Stimulated activated CD8-positive, alpha-beta memory T cell treated with anti-CD3 and anti-CD28 coated beads, Interleukin-4, amount 100 ng/mL, for 24 hours (primary cell): ENCODE measurements around the gene HSD3B1.
"Not testable (repeated sequence)": the region's sequence is repeated elsewhere in the genome, so short reads cannot be mapped to it uniquely, and the experiment has no call there.

Source experiments
- DNase-seq: peaks from one replicate; pipeline ENCODE4 v3.0.0-alpha.2; 2020; ENCODE audit warnings: low read depth

The HSD3B1 gene

DNA sequence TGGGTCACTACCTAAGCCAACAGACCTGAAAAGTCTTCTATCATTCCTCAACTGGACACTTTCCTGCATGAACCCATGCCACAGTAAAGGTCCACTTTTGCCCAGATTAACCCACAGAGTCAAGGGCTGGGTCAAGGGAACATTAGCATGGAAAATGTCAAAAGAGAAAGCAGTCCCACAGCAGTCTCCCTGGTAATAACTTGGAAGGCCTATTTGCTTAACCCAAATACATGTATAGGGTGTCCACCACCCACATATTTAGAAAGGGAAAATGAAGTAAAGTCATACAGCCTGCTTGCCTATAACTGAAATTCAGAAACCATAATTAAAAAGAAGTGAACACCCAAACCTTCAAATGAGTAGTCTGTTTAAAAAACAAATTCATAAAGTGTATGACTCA, 16.1 kb upstream of the HSD3B1 start:
- no peak for DNase-seq

DNA sequence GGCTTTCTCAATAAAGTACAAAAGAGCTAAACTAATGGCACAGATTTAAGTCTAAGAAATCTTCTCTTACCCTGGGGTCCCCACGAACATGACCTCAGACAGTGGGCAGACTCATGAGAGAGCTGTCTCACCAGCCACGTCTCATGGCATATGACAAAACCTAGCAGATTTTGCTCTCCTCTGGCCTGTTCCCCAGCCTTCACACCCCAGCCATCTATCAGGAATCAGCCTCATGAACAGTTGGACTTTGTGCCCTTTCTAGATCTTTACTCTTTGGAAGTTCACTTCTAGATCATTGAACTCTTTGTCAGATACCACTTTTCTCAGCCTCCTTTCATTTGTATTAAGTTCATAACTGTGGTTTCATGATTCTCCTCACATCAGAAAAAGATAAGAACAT, 14.2 kb upstream of the HSD3B1 start:
- no peak for DNase-seq

DNA sequence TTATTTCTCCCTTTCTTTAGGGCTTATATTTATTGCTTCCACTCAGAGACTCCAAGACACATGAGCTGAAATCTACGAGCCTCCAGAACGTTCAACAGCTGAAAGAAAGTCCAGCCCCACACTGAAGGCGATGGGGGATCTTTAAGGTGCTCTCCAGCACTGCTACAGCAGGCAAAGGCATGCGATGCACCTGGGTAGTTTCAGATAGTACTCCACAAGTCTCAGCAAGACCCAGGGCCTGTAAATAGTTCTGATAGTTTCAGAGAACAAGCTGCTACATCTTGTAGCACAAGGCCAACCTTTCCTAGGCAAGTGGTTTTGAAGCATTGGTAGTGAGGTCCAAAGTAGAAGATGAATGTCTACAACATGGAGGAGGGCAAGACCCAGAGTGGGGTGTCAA, 2.2 kb upstream of the HSD3B1 start:
- no peak for DNase-seq

DNA sequence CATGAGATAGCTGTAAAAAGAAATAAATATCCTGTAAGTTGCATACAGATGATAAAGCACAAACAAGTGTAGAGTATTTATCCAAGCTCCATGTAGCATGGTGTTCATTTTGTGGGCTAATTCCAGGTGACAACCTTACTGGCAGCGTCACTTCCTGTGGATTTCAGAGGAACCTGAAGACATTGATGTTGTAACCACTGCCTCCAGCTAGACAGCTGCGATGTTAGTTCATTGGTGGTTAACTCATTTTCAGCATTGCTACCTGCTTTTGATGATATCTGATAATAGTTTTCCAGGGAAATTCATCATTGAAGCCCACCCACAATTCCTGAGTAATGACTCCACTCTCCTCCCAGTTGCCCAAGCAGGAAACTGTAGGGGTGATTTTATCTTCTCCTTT, 3.0 kb downstream of the HSD3B1 start:
- DNase-seq, result no peak

DNA sequence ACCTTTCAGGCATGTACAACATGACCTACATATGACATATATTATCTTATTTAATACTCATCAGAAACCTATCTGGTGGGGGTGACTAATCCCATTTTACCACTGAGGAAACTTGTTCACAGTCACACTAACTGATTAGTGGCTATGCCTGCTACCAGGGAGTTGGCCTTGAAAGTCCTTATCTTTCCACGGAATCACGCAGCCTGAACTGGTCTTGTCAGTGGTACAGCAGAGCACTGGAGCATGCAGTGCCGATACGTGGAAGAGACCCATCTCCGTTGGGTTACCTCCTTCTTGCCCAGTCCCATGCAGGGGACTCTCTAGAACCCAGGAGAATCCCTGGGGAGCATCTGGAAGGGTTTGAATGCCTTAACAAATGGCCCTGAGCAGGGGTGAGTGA, 8.2 kb downstream of the HSD3B1 start:
- DNase-seq, result no peak

DNA sequence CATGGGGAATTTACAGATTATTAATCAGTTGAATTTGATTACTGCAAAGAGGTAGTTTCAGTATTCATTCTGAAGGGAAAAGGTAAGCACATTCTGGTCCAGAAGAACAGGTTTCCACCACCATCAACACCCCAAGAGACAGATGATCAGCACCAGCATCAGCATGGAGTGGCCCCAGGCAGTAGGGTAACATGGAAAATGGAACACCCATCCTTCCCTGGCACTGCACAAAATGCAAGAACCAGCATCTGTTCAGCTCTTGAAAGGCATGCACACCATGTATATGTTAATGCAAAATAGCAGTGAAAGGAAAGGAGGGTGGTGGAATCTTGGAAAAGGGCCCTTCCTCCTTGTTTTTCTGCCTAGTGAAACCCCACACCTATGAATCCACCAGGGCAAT, 9.2 kb downstream of the HSD3B1 start:
- DNase-seq, result no peak

DNA sequence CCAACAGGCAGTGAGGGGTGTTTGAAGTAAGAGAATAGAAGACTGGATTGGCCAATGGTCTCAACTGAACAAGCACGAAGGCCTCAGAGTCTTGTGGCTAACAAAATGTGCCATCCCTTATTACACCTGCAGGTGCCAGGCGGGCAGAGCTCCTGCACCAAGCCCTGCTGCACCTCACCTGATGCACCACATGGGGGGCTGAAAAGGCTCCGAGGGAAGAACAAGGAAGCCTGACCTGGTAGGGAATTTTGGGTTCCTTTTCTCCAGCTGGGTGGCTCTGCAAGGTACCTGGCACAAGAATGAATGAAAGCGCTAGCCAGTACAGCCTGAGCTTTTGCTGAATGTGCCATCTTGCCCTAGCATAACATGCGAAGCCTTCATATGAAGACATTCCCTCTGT, 9.7 kb downstream of the HSD3B1 start:
- no peak for DNase-seq

DNA sequence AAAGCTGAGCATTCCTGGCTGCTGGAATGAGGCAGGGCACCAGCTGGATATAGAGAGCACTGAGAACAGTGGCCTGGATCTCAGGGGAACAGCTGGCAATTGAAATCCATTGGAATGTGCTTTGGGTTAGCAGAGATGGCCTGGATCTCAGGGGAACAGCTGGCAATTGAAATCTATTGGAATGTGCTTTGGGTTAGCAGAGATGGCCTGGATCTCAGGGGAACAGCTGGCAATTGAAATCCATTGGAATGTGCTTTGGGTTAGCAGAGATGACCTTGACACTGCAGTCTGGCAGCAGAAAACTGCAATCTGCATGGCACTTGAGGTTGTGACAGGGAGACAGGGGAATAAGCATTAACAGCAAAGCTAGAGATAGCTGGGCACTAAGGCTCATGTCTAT, 10.7 kb downstream of the HSD3B1 start:
- DNase-seq, result not testable (repeated sequence)

DNA sequence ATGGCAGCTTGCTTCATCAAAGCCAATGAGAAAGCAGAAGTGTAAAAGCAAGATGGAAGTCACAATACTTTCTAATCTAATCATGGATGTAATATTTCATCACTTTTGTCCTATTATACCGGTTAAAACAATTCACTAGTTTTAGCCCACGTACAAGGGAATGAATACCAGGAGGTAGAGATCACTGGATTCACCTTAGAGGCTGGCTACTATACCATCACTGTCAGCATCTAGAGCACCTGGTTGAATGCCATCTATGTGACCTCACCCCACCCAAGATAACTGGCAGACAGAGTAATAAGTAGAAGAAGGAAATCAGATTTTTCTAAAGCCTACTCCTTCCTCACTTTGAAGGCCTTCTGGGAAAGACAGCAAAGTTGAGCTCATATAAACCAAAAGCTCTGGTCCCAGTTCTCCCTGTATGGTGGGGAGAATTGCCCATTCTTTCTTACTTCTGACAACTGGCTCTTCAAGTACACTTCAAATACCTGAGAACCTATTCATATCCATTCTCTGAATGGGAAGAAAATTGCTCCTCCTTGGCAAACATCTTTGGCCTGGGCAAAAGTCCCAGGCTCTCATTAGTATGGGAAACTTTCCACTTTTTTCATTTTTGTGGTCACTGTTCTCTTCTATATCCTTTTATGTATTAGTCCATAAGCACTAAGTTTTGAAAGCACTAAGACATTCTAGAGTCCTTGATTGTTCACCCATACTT, 24.8 kb downstream of the HSD3B1 start:
- no peak for DNase-seq

DNA sequence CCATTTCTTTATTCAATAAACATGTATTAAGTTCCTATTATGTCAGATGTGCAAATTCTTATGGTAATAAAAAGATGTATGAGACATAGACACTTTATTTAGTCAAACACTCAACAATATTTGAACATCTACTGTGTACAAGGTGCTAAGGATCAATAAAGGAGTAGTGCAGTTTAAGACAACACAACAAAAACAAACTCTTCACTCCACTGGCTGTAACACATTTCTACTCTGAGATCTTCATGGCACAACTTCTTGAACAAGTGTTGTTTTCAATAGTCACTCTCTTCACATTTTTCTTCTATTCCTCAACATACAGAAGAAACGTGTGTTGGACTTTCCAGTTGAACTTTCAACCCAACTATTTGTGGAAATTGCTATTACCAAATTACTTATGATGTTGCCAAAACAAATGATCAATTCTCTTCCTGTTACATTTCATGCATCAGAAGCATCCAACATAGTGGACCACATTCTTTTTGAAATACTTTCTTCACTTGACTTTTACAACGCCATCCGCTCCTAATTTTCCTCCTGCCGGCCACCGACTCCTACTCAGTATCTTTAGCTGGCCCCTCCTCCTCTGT, 25.4 kb downstream of the HSD3B1 start:
- no peak for DNase-seq

DNA sequence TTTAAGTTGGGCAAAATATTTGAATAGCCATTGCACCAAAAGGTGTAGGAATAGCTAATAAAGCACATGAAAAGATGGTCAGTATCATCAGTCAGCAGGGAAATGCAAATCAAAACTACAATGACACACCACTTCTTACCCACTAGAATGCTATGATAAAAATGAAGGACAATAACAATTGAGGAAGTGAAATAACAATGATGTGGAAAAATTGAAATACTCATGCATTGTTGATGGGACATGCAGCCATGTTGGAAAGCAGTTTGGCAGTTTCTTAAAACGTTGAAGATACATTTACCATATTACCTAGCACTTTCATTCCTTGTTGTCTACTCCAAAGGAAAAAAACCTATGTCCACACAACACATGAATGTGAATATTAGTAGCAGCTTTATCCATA, 28.4 kb downstream of the HSD3B1 start:
- DNase-seq, result no peak

DNA sequence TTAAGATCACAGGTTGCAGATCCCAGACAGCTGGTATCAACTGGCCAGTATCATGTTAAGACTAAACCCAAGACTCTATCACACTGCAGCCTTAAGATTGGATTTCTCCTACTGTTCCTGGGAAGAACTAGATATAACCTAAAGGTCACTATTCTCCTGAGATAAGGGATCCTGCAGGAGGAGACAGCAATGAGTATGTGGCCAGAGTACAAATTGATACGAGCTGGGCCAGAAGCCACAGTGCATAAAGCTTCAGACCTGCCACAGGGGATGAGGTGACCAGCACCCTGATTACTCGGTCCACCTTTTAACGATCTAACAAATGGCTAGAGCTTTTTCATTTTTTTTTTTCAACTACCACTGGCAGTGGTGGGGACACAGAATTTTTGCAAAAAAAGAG, 31.0 kb downstream of the HSD3B1 start:
- DNase-seq, result no peak

DNA sequence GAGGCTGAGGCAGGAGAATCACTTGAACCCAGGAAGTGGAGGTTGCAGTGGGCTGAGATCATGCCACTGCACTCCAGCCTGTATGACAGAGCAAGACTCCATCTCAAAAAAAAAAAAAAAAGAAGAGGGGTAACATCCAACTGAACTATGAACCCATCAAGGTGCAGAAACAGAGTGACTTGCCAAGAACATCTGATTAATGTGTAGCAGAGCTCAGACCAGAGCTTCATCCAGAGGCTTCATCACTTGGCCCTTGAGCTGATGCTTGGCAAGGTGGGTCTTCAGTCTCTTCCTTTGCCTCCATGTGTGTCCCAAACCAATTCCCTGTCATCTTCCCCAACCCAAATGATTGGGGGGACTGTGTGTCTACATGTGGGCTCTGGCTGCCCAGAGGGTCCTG, 32.6 kb downstream of the HSD3B1 start:
- DNase-seq, result no peak

DNA sequence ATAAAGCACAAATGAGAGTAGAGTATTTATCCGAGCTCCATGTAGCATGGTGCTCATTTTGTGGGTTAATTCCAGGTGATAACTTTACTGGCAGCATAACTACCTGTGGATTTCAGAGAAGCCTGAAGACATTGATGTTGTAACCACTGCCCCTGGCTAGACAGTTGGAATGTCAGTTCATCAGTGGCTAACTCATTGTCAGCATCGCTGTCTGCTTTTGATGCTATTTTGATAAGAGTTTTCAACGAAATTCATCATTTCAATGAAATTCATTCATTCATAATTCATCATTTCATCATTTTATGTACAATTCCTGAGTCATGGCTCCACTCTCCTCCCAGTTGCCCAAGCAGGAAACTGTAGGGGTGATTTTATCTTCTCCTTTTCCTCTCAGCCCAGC, 34.4 kb downstream of the HSD3B1 start:
- no peak for DNase-seq

DNA sequence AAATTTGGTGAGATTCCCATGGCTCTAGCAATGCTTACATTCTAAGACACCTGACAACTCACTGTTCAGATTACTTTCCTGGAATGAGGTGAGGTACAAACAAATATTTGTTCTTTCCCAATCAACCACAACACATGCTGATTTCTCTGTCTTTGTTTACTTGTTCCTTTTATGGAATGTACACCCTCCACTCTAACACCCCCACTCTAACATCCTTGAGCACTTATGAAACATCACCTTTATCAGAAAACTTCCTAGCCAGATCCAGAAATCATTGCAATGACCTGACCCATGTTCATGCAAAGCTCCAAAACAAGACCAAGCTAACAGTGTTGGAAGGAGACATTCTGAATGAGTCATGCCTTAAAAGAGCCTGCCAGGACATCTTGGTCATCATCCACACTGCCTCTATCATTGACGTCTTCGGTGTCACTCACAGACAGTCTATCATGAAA, 35.5 kb downstream of the HSD3B1 start:
- DNase-seq, result no peak

DNA sequence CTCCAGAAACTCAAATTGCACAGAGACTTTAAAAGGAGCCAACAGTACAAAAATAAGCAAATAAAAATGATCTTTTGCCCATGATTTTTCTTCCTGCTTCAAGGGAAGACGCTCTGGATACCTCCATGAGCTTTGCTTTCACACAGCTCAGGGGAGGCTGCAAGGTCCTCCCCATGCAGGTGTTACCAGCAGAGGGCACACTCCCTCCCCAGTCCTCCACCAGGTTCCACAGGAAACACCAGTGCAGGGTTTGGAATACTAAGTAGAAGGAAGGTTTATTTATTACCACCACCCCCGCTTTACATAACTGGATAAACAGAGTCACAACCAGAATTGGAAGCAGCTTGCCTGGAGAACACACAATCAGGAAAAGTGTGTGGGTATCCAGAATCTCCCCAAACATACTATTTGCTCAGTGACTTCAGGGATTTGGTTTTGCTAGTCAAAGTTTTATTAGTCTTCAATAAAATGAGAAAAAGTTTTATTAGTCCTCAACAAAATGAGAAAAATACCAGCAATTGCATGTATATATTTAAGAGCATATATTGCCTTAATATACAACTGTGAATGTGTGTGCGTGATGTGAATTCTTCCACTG, 37.3 kb downstream of the HSD3B1 start:
- no peak for DNase-seq

DNA sequence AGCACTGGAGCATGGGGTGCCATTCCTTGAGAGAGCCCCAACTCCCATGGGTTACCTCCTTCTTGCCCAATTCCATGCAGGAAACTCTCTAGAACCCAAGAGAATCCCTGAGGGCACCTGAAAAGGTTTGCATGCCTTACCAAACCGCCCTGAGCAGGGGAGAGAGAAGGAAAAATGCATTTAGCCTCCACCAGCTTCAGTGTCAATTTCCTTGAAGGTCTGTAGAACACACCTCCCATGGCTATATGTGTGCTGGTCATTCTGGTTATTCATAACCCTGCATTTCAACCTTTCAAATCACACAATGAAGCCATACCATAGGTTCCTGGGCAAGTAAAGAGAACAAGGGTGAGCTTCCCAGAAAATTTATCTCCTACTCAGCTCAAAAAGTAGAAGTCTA, 39.6 kb downstream of the HSD3B1 start:
- DNase-seq, result no peak

DNA sequence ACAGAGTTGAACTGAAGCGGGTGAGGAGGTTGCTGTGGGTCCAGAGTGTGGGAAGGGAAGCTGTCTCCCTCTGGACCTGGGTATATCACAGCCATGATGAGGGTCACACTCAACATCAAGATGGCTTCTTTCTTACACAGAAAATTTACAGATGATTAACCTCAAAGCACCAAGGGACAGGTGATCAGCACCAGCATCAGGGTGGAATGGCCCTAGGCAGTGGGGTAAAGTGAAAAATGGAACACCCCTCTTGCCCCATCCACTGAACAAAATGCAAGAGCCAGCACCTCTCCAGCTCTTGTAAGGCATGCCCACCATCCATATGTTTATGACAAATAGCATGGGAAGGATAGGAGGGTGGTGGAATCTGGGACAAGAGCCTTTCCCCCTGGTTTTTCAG, 40.3 kb downstream of the HSD3B1 start:
- no peak for DNase-seq

DNA sequence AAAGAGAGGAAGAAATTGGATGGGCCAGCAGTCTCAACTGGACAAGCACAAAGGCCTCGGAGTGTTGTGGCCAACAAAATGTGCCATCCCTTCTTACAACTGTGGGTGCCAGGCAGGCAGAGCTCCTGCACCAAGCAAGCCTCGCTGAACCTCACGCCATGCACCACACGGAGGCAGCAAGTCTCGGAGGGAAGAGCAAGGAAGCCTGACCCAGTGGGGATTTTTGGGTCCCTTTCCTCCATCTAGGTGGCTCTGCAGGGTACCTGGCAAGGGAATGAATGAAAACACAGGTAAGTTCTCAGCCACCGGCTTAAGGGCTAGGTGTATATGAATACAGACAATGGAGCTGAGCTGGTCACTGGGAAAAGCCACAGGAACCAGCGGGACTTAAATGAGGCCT, 40.8 kb downstream of the HSD3B1 start:
- no peak for DNase-seq

DNA sequence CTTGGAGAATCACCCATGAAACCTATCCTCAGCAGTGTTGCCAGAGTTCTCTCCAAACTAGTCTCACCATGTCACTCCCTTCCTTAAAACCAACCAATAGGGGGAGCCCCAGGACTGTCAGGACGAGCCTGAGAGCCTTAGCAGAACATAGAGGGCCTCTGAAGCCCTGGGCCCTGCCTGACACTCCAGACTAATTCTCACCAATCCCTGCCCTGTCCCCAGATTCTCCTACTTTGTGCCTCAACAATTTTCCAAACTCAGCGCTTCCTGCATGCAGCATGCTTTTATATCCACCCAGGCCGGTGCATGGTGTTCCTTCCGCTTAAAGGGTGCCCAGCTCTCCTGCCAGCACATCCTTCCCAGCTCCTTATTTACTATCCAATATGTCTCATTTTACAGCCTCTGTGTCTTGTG, 42.7 kb downstream of the HSD3B1 start:
- no peak for DNase-seq

DNA sequence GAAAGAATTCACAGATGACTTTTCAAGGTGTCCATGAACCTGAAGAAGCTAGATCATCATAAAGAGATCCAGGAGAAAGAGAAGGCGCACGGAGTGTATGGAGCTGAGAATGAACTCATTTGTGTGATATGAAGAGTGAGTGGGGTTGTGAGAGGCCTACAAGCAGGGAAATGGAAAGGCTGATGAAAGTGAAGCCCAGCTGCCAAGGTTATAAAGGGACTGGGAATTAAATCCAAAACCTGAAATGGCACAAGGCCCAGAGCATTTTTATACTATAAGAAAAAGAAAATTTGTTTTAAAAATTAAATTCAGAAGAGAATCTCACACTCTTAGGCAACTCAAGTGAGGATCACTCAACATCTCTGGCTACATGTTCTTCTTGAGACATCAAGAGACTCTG, 43.4 kb downstream of the HSD3B1 start:
- DNase-seq, result no peak

DNA sequence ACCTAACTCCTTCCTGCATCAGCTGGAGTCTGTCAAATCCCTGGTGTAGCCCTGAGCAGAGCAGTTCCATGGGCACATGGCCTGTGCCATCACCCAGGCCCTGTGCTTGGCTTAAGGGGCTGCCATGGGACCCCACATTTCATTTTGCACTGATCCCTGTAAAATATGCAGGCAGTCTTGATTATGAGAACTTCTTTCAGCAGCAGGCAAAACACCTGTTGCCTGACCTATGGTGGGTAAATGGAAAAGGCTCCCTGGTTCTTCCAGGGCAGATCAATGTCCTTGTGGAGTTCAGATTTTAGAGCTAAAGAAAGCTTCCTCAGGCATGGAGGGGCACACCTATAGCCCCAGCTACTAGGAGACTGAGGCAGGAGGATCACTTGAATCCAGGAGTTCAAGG, 44.2 kb downstream of the HSD3B1 start:
- DNase-seq, result no peak

DNA sequence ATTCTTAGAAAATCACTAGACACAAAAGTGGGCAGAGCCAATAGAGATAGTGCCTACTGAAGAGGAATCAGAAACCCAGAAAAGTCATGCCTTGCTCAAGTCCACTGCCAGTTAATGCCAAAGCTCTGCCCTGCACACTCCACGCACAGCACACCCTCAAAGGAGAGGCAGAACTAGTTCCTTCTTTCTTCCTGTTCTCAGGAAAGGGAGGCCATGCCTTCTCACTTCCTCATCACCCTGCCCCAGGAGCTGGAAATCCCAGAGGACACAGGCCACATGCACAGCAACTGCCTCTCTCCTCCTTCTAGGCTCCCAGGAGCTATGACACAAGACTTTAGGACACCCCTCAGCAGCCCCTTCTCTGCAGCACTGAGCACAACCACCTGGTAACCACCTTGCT, 45.6 kb downstream of the HSD3B1 start:
- not testable (repeated sequence) for DNase-seq
